Left forelimb (tissue), 1 donor: ENCODE measurements around the gene RAB22A.
A peak's percentile ranks its signal among the peaks of the same experiment; 100 is the strongest.

Experiments
- DNase-seq: peaks from one replicate; pipeline ENCODE4 v3.0.0-alpha.2; 2018; ENCODE audit warnings: low spot score

Gene RAB22A

DNA sequence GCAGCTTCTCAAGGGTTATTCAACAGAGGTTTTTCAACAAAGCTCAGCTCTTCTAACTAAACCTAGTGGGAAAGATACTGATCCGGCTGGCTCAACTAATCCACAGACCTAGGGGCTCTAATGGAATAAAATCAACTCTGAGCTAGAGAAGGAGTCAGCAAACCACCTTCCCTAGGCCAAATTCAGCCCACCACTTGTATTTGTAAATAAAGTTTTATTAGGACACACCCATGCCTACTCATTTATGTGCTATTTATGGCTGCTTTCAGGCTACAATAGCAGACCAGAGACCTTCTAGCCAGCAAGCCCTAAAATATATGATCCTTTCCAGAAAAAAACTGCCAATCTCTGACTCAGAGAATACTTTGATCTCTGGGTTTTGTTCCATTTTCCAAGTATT lies 6.0 kb upstream of the RAB22A start:
- no peak for DNase-seq

DNA sequence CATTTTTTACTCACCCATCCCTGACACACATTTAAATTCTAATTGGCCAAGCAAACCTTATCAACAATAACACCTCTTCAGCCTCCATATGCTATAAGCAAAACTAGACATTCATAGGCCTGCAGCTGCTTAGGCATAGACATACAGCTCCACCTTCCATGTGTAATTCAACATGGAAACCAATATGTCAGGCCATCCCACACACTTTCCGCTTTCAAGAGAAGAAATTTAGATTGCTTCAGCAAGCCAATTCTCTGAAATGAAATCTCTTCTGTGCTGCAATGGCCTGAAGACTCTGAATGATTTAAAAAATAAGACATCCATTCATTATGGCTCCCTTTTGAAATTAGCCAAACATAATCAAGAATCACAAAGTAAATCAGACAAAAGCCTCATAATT lies 4.5 kb upstream of the RAB22A start:
- no peak for DNase-seq

DNA sequence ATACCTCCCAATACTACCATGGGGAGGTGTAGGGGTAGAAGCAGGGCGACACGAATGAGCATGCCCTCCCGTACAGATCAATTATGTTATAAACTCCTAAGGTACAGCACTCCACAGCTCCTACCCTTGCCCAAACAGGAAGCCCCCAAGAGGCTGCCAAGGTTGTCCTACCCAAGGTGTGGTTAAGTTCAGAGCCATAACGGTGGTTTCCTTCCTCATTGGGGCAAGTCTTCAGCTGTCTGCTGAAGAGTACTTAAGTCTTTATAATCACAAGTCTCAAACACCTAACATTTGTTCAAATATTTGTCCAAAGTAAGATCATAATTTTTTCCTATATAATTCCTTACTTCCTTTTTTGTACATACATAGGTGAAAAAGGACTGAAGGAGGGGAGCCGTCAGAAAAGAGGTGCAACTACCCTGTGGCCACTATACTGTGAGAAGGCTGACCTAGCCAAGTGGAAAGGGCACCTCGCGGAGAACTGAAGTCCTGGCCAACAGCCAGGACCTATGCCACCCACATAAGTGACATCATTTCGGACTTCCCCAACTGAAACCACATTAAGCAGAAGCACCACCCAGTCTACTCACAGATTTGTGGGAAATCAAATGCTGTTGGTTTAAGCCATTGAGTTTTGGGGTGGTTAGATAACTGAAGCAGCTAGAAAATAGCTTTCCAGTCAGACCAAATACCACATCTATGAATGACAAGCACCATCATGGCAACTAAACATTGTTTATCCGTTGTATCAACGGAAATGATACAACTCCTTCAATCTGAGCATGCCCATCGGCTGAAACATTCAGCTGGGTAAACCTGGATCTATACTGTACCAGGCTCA lies 2.9 kb upstream of the RAB22A start:
- DNase-seq: no peak

DNA sequence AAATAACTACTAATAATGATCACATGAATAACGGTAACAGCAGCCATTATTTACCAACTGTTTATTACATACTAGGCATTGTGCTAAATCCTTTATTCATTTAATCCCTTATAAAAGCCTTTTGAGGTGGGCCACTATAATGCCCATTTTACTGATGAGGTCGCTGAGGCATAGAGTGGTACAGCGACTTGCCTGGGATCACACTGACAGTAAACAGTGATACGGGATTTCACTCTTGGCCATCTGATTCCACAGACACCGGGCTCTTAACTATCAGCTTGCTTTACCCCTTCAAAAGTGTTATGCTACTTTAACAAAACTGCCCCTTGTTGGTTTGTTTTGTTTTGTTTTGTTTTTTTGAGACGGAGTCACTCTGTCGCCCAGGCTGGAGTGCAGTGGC lies 2.2 kb upstream of the RAB22A start:
- DNase-seq: no peak

DNA sequence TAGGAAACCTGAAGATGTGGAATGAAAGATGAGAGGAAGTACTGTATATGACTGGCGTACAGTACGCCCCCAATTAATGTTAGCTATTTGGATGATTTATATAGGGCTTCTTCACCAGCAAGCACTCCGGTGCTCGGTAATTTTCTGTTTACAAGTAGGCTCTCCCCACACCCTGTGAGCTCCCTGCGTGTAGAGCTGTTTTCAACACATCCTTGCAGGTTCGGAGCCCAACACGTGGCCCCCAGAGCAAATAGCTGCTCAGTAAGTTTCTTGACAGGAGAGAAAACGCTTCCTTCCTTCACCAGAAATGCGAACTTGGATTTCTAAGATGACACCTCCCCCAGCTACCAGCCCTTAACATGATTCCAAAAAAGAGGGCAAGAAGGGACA lies 1.2 kb upstream of the RAB22A start:
- no peak for DNase-seq

DNA sequence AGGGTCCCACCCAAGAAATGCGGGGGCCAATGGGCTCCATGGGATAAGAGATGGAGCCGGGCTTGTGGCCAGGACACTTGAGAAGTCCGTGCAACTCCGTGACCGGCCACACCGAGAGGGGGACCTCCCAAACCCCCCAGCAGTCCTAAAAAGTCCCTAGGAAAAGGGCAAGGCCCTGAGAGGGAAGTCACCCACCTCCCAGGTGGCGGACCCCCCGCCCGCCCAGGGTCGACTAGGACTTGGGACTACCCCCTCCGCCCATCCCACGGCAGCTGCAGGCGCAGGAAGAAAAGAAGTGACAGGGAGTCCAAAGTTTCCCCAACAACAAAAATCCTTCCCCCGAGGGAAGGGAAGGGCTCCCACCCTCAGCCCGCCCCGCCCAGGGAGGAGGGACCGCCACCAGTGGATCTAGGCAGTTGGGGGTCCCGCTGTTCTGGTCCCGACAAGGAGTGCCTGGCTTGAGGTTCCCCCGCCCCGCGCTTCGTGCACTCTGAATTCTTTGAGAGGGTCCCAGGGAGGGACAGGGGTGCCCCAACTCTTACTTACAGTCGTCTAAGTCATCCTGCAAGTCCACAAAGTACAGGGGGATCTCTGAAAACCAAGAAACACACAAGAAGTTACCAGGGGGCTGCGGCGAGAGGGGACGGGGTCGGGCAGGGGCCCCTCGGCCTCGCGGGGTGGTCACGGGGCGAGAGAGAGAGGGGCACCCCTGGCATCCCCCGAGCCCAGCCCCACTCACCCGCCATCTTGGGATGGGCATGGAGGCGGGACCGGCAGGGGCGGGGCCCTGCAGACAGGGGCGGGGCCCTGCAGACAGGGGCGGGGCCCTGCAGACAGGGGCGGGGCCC lies 611 bp upstream of the RAB22A start:
- DNase-seq: peak; percentile 78

DNA sequence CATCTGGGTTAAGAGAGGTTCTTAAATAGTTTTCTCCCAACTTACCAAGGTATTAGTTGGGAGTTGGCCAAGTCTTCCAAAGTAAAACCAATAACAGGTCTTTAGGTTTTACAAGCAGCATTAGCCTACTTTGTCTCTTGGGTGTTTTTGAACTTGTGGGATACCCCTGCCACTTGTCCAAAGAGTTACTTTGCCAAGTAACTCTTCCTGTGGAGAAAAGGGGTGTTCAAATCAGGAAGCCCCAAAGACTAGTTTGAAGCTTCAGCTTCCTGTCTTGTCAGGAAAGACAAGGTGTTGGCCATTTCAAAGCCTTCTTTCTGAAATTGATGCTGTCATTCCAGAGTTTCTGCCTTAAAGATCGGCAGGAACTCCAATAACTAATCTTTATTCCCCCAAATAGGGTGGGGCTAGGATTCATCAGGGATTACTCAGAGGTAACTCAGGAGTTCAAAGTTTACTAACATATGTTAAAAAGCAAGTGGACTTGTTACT lies 822 bp downstream of the RAB22A start:
- no peak for DNase-seq

DNA sequence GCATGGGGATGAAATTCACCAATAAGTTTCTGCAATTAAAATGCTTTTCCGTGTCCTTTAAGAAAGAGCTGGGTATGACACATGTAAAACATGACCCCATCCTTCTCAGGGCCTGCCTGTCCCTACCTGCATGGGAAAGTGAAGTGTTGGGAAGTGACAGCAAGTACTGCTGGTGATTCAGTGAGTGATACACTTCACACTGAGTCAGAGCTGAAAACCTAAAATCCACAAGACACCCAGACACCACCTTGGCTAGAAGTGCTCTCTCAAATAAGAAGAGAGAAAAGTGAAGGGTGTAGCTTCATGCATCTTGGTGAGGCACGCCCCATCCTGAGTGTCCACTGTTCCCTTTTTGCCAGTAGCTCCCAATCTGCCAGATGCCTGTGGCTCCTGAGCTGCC lies 3.3 kb downstream of the RAB22A start:
- no peak for DNase-seq

DNA sequence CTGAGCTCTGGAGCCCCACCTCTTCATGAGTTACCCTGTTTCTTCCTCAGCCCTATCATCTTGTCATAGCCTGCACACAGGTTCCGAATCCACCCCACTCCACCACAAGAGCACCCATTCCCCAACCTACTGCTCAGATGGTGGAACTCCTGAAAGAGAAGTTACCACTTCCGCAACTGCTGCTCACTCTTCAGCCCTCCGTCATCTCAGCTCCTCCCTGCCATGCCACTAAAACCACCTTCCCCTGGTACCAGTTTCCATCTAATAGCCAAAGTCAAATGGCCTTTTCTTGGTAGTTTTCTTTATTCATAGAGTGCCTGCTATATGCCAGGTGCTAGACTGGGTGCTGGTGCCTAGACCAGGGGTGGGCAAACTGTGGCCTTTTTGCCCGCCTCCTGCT lies 3.9 kb downstream of the RAB22A start:
- DNase-seq: no peak

DNA sequence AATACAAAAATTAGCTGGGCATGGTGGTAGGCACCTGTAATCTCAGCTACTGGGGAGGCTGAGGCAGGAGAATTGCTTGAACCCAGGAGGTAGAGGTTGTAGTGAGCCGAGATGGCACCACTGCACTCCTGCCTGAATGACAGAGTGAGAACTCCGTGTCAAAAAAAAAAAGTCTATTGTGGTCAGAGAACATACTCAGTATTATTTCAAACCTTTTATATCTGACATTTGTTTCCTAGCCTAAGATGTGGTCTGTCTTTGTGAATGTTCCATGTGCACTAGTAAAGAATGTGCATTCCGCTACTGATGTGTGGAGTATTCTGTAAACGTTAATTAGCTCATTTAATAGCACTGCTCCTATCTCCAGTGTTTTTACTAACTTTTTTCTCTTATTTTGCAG lies 11.7 kb downstream of the RAB22A start:
- no peak for DNase-seq

DNA sequence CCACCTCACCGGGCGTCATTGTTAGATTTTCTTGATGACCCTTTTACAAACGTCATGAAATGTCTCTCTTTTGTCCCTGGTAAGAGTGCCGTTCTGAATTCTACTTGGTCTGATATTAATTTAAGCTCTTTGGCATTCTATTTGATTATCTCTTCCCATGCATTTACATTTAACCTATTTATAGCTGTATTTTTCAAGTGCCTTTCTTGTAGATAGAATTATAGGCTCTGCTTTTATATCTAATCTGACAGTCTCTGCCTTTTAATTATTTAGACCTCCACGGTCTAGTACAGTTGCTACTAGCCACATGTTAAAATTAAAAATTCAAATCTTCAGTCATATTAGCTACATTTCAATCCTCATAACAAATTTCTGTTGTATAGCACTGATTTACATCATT lies 12.6 kb downstream of the RAB22A start:
- no peak for DNase-seq

DNA sequence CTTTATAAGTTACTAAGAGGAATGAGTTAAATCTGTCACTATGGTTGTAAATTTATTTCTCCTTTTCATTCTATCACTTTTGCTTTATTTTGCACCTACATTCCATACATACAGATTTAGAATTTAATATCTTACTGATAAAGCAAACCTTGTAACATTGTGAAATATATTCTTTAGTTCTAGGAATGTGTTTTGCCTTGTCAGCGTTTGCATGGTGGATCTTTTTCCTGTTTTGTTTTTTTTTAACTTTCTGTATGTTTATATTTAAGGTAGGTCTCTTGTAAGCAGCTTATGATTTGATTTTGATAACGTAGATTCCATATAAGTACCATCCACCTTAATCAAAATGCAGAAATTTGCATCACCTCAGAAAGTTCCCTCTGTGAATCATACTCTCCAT lies 16.4 kb downstream of the RAB22A start:
- no peak for DNase-seq

DNA sequence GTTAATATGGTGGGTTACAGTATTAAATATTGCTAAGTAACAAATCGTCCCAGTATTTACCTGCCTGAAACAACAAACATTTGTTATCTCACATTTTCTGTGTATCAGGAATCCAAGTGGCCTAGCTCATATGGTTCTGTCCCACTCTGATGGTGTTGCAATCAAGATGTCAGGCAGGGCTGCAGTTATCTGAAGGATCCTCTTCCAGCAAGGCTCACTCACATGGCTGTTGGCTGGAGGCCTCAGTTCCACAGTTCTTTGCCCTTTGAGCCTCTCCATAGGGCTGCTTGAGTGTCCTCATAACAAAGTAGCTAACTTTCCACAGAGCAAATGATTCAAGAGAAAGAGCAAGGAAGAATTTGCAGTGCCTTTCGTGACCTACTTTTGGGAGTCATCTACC lies 17.7 kb downstream of the RAB22A start:
- no peak for DNase-seq

DNA sequence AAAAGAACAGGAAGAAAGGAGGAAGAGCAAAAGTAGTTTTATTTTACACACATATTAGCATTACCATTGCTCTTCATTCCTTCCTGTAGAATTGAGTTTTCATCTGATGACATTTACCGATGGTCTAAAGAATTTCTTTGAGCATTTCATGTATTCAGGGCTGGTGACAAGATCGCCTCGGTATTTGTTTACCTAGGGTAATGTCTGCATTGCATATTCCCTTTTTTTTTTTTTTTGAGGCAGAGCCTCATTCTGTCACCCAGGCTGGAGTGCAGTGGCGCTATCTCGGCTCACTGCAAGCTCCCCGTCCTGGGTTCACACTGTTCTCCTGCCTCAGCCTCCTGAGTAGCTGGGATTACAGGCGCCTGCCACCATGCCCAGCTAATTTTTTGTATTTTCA lies 19.3 kb downstream of the RAB22A start:
- no peak for DNase-seq

DNA sequence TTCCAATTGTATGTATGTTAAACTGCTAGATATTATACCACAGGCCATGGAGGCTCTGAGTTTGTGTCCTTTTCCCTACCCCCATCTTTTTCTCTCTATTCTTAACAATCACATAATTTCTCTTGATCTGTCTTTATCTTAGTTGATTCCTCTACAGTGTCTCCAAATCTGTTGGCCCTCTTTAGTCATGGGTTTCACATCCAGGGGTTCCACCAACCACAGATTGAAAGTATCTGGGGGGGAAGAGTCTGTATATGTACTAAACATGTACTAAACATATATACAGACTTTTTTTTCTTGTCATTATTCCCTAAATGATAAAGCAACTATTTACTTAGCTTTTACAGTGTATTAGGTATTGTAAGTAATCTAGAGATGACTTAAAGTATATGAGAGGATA lies 20.2 kb downstream of the RAB22A start:
- DNase-seq: no peak

DNA sequence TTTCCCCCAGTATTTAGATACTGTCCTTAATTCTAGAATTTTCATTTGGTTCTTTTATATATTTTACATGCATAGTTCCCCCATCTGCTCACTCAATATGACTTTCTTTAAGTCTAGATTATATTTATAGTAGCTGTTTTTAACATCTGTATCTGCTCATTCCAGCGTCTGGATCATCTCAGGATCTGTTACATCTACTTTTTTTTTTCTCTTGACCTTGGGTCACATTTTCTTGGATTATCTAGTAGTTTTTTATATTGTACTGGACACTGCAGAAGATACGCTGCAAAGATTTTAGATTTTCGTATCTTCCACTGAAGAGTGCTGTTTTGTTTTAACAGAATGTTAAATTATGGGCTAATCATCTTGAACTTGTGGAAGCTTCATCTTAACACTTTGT lies 20.7 kb downstream of the RAB22A start:
- no peak for DNase-seq

DNA sequence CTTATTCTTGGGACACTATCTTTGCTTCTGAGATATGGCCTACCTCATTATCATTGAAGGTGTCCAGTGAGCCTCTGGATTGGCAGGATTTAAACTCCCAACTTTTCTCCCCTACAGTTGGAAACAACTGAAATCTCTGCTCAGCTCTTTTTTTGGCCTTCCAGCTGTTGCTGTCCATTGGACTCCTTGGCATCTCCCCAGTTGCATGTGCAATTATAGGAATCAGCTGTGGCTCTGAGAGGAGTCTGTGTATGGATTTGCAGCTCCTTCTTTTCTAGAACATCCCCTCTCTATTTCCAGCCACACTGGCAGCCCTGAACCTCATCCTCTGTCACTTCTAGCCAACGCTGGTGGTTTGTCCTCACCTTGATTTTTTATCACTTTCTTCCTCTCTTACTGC lies 21.2 kb downstream of the RAB22A start:
- no peak for DNase-seq

DNA sequence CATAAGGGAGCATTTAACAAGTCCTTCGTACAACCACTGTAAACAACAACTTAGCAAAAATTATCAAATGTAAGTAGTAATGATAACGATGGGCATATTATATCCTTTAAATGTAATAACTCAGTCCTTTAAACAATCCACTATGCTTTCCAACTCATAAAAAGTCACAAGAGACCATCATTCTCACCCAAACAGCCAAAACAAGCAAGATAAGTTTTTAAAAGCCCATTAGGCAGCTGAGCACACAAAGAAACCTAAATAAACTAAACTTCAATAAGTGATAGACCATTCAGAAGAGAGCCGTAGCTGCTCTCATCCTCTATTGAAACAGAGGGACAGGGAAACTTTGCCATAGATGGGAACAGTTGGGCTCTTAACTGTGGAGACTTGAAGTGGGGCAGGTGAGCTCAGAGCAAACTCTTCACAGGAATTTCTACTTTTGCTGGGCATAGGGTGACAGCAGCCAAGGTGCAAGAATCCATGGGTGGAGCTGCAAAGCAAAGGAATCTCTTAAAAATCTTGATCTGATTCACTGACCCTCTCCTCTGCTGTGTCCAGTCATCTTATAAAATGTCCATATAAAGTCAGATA lies 22.5 kb downstream of the RAB22A start:
- no peak for DNase-seq

DNA sequence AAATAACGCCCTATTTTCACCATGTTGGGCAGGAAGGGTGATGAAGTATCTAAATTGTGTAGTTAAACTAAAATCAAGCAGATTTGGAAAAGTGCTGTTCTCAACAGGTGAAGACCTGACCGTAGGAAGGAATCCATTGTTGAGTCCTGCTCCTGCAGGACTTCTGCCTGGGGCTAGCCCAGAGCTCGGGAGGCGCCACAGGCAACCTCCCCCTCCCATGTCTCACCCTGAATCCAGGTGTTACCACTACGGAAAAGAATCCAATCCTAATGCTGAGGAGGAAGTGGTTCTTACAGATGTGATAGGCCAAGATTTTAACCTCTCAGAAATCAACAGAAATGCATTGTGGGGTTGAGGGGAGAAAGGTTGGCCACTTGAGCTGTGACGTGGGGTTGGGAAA lies 30.2 kb downstream of the RAB22A start:
- DNase-seq: no peak

DNA sequence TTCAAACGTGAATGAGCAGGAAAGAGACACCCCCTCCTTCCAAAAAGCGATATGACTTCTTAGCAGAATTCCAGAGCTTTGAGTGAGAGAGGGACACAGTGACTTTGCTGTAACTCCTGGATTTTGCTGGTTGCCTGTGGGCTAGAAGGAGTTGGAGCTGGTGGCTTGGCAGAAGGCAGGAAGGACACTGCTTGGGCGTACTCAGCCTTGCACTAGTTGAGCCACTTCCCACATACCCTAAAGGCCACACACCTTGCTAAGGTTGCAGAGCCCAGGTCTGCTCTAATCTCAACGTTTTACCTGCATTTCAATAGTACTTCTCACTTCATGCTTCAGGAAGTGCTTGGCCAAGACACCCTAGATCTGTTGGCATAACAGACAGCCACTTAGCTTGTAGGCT lies 30.6 kb downstream of the RAB22A start:
- DNase-seq: no peak

DNA sequence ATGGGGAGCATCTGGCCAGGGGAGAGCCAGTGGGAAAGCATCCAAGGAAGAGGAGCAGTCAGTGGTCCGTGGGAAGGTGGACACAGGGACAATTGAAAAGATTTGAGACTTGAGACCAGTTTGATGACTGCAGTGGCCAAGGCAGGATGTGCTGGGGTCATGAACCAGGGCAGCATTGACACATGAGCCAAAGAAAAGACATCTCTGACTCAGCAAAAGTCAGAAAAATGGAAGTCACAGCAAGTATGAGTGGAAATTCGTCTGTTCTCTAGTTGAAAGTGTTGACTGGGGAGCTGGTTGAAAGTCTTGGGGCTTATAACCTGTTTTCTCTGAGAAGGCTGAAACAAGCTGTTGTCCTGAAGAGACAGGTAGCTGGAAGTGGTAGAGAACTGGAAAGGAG lies 31.3 kb downstream of the RAB22A start:
- DNase-seq: no peak

DNA sequence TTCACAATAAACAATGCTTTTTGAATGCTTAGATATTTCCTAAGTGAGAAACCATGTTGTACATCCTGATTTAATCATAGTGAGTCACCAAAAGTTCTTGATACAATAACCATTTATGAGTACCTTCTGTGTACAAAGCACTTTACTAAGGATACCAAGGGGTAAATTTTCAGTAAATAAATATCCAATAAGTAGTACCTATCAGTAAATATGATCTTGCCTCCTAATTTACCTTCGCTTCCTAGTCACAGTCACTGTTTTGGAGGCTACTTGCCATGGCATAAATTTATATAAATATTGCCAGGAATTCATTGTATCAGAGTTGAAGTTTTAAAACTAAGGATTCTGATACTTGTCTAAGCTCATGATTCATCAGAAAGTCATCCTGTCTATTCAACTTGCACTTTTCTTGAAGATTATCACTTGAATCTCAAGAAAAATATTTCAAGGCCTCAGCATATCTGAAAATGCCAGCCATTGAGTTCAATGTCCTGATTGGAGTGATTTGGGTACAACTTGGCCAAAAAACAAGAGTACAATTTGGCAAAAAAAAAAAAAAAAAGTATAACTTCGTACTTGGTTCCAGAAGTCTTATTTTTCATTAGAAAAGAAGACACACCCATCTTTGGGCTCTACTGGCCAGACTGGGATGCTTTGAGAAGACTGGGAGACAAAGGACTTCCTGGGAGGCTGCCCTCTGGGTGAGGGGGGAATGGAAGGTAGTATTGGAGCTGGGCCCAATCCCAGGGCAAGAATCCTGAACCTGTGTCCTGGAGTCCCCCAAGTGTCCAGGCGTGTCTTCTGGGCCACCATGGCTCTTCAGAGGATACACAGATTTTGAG lies 32.8 kb downstream of the RAB22A start:
- no peak for DNase-seq
